Activated effector memory CD4-positive, alpha-beta T cell treated with anti-CD3 and anti-CD28 coated beads, Interleukin-2, amount 50 U/mL, for 16 hours (primary cell): Measurements from ENCODE around the gene TSTD2.

Experiments
- DNase-seq: peaks from one replicate; pipeline ENCODE4 v3.0.0-alpha.2; 2020

TSTD2 gene

GRCh38 chr9:97632985-97633858 lies at the start of gene TSTD2, which contains the start of gene NCBP1:
Gene TSTD2 (minus strand): TSS chr9:97633368. CDS start chr9:97627562, 5,806 bp downstream.
Gene NCBP1 (plus strand): TSS chr9:97633821. CDS start chr9:97633882, 61 bp downstream.
- DNase-seq, result peak; percentile 98

- DNase-seq, result no peak
Measured at GRCh38 chr9:97682242-97682641, 49.1 kb upstream of the TSTD2 start.

GRCh38 chr9:97675655-97676054 lies 42.5 kb upstream of the TSTD2 start:
- DNase-seq, result no peak

- no peak for DNase-seq
Measured at GRCh38 chr9:97673922-97674321, 40.8 kb upstream of the TSTD2 start.

- DNase-seq, result no peak
Measured at GRCh38 chr9:97672403-97672802, 39.2 kb upstream of the TSTD2 start.

- no peak for DNase-seq
Measured at GRCh38 chr9:97670586-97670985, 37.4 kb upstream of the TSTD2 start.

GRCh38 chr9:97668485-97668884 lies 35.3 kb upstream of the TSTD2 start:
- no peak for DNase-seq

- no peak for DNase-seq
Measured at GRCh38 chr9:97666907-97667686, 33.9 kb upstream of the TSTD2 start.

- no peak for DNase-seq
Measured at GRCh38 chr9:97665742-97666141, 32.6 kb upstream of the TSTD2 start.

- no peak for DNase-seq
Measured at GRCh38 chr9:97660847-97661246, 27.7 kb upstream of the TSTD2 start.

- DNase-seq, result no peak
Measured at GRCh38 chr9:97660340-97660739, 27.2 kb upstream of the TSTD2 start.

GRCh38 chr9:97659771-97660170 lies 26.6 kb upstream of the TSTD2 start:
- no peak for DNase-seq

- no peak for DNase-seq
Measured at GRCh38 chr9:97658707-97659106, 25.5 kb upstream of the TSTD2 start.

- no peak for DNase-seq
Measured at GRCh38 chr9:97651646-97652045, 18.5 kb upstream of the TSTD2 start.

- no peak for DNase-seq
Measured at GRCh38 chr9:97647996-97648395, 14.8 kb upstream of the TSTD2 start.

GRCh38 chr9:97645720-97646119 lies 12.6 kb upstream of the TSTD2 start:
- no peak for DNase-seq

- DNase-seq, result no peak
Measured at GRCh38 chr9:97640325-97640724, 7.2 kb upstream of the TSTD2 start.

- DNase-seq, result no peak
Measured at GRCh38 chr9:97638666-97639065, 5.5 kb upstream of the TSTD2 start.

GRCh38 chr9:97636903-97637302 lies 3.7 kb upstream of the TSTD2 start:
- DNase-seq, result no peak

- DNase-seq, result no peak
Measured at GRCh38 chr9:97635026-97635425, 1.9 kb upstream of the TSTD2 start.

- DNase-seq, result no peak
Measured at GRCh38 chr9:97633859-97634490, 807 bp upstream of the TSTD2 start.

- DNase-seq, result peak; percentile 66
Measured at GRCh38 chr9:97632248-97632984, 752 bp downstream of the TSTD2 start.

- DNase-seq, result no peak
Measured at GRCh38 chr9:97630591-97630990, 2.6 kb downstream of the TSTD2 start.
